Measurements from ENCODE around the gene P4HA2. TPM values are rescaled to one million over a fixed set of nuclear protein-coding genes. Genes with fewer than 3 reads are reported as not detected.

Gene P4HA2
- 10 to 100 TPM; 37.7 to 85.2 (median 57.5) TPM for total RNA-seq

DNA sequence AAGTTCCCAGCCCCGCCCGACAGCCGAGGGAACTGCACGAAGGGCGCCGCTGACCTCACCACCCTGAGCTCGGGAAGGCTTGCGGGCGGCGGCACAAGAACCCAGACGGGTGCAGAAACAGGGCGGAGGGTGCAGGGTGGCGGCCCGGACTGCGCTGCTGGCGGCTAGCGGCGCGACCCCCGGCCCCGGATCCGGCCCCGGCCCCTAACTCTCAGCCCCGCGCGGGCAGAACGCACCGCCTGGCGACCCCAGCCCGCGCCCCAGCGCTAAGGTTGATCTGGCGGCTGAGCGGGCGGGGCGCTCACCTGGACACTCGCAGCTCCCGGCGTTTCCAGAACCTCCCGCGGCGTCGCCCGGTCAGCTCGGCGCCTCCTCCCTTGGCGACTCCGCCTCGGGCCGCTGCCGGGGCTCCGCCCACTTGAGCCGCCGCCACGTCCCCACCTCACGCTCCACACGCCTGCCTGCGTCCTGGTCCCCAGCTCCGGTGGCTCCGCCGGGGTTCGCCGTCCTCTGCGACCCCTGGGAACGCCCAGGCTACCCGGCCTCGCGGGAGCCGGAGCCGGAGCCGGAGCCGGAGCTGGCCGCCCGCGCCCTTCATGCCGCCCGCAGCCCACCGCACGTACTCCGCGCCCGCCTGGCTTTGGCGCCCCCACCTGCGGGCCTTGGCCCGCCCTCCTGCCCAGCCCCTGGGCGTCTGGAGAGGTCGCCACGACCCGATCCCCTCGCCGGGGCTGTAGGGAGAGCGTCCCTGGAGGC, at the start of gene P4HA2:
P4HA2 (minus strand) TSS at position 369 of the 756 bp plus-strand sequence. CDS start 9,227 bp downstream, outside the sequence.
- Histone ChIP-seq H3K4me1 (peaks cover 19 to 60% (median 38%) of the 10 kb centered on the region in 4 donors), H3K36me3 (no peaks in the 10 kb centered on the region), H3K4me3 (peak within 1 kb of the TSS; percentile 15 to 75 (median 73)), H3K9me3 (no peaks in the 10 kb centered on the region), H3K27ac (peak within 1 kb of the TSS; percentile 82 to 93 (median 84)), H3K27me3 (no peaks in the 10 kb centered on the region)
- WGBS, 2 donors = 1% methylated on average over 23 of the region's 92 CpGs; no CpG with 5 or more reads in 1 of the 2 donors
- TF ChIP-seq POLR2A (IDR thresholded peaks at IDR 0.05) (peak in 2 of 4 donors; percentile 59 to 83), POLR2AphosphoS5 (IDR thresholded peaks at IDR 0.05) (peak in 1 of 2 donors; percentile 31), EP300 (IDR thresholded peaks at IDR 0.05) (no peak)
- TF ChIP-seq, protein P1, sequence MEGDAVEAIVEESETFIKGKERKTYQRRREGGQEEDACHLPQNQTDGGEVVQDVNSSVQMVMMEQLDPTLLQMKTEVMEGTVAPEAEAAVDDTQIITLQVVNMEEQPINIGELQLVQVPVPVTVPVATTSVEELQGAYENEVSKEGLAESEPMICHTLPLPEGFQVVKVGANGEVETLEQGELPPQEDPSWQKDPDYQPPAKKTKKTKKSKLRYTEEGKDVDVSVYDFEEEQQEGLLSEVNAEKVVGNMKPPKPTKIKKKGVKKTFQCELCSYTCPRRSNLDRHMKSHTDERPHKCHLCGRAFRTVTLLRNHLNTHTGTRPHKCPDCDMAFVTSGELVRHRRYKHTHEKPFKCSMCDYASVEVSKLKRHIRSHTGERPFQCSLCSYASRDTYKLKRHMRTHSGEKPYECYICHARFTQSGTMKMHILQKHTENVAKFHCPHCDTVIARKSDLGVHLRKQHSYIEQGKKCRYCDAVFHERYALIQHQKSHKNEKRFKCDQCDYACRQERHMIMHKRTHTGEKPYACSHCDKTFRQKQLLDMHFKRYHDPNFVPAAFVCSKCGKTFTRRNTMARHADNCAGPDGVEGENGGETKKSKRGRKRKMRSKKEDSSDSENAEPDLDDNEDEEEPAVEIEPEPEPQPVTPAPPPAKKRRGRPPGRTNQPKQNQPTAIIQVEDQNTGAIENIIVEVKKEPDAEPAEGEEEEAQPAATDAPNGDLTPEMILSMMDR (IDR thresholded peaks at IDR 0.05) = peak; percentile 23 to 67 (median 36)
- ATAC-seq (ENCODE audit: low FRiP score in 2 of 2) (peak; percentile 82 to 90), DNase-seq (peak; percentile 89 to 96)

DNA sequence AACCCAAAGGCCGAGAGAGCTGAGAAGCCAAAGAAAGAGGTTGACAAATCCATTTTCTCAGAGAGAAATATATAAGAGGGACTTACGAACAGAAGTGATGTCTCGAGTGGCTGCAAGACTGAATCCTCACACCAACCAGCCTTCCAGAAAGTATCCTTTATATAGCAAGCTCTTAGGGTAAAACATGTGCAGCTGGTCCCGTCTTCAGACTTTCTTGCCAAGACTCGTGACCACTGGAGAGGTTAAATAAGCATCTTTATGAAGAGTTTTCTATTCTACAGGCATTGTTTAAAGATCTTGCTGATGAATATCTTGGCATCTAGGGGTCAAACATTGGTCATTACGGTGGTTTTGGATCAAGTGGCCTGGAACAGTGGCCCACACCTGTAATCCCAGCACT, 49.6 kb upstream of the P4HA2 start:
- Histone ChIP-seq H3K9me3 (no peaks in the 10 kb centered on the region), H3K27ac (no peak overlapping the region), H3K27me3 (no peaks in the 10 kb centered on the region), H3K4me1 (peaks cover 0 to 7% (median 6%) of the 10 kb centered on the region in 4 donors), H3K4me3 (no peak overlapping the region), H3K36me3 (no peaks in the 10 kb centered on the region)
- ATAC-seq (ENCODE audit: low FRiP score in 2 of 2) = no peak
- 80 to 87% methylated on average over 6 of the region's 6 CpGs for WGBS, 2 donors
- no peak for DNase-seq
- TF ChIP-seq POLR2AphosphoS5 (IDR thresholded peaks at IDR 0.05) = no peak
- TF ChIP-seq POLR2A (IDR thresholded peaks at IDR 0.05) = no peak
- TF ChIP-seq, protein P1 (IDR thresholded peaks at IDR 0.05) = no peak
- no peak for TF ChIP-seq EP300 (IDR thresholded peaks at IDR 0.05)

DNA sequence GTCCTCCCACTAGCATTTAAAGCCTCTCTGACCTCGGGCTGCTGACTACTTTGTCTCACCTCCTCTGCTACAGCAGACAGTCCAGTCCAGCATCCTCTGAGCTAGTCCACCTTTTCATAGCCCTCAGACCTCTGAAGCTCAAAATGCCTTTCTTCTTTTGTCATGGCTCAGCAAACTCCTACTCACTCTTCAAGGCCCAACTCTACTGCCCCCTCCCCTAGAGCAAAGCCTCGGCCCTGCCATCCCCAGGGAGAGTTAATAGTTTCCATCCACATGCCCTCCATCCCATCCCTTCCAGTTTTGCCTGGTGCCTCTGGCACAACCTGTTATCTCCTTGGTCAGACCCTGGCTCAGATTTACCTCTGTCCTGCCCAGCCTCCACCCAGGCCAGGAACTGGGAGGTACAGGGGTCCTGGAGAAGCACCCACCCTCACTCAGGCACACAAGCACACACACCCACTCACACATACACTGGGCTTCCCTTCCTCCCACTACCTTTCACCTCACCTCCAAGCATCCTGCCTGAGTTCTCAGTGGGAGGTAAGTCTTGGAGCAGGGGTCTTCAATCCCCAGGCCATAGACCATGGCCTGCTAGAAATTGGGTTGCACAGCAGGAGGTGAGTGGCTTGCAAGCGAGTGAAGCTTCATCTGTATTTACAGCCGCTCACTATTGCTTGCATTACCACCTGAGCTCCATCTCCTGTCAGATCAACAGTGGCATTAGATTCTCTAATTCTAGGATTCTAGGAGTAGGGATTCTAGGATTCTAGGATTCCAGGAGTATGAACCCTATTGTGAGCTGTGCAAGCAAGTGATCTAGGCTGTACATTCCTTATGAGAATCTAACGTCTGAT, 47.9 kb upstream of the P4HA2 start:
- Histone ChIP-seq H3K9me3 (no peaks in the 10 kb centered on the region), H3K27ac (no peak overlapping the region), H3K27me3 (no peaks in the 10 kb centered on the region), H3K4me1 (peaks cover 0 to 7% (median 6%) of the 10 kb centered on the region in 4 donors), H3K4me3 (no peak overlapping the region), H3K36me3 (no peaks in the 10 kb centered on the region)
- TF ChIP-seq POLR2AphosphoS5 (IDR thresholded peaks at IDR 0.05) (no peak), EP300 (IDR thresholded peaks at IDR 0.05) (no peak), POLR2A (IDR thresholded peaks at IDR 0.05) (no peak)
- TF ChIP-seq, protein P1 (IDR thresholded peaks at IDR 0.05) = no peak
- WGBS, 2 donors = 93% methylated on average over 5 of the region's 5 CpGs
- no peak for ATAC-seq (ENCODE audit: low FRiP score in 2 of 2)
- no peak for DNase-seq

DNA sequence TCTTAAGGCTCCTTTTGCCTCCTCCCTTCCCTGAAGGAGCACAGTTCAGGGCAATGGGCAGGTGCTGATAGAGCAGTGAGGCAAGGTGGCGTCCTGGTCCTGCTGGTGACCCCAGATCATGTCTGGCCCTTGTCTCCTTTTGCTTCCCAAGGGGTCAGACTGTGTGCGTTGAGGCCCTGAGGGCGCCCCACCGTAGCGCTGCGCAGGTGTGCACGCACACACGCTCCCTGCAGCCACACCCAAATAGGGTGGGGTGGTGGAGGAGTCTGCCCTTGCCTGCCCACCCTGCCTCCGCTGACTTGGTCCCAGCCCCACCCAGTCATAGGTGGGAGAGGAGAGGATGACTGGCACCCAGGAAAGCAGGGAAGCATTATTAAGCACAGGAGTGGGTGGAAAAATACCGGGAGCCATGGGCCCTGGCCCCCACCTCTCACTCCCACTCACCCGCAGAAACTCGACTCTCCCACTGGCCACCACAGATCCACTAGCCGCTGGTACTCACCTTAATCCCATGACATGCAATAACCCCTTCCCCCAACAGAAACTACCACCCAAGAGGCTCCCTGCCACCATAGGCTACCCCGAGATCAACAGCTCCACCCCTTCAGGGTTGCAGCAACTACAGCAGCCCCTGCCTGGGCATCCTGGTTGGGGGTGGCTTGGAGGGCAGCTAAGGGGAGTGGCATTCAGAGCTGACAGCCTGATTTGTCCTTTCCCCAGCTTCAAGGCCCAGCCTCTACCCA, 46.6 kb upstream of the P4HA2 start:
- H3K27ac ChIP-seq = no peak overlapping the region
- H3K36me3 ChIP-seq = no peaks in the 10 kb centered on the region
- DNase-seq (peak; percentile 8 to 63), ATAC-seq (ENCODE audit: low FRiP score in 2 of 2) (no peak)
- WGBS, 2 donors = 82 to 88% methylated on average over 10 to 14 of the region's 14 CpGs
- H3K27me3 ChIP-seq = no peaks in the 10 kb centered on the region
- no peak for TF ChIP-seq POLR2A (IDR thresholded peaks at IDR 0.05)
- no peak for TF ChIP-seq EP300 (IDR thresholded peaks at IDR 0.05)
- TF ChIP-seq, protein P1 (IDR thresholded peaks at IDR 0.05) = no peak
- no peak for TF ChIP-seq POLR2AphosphoS5 (IDR thresholded peaks at IDR 0.05)
- H3K4me1 ChIP-seq = peaks cover 0 to 7% (median 6%) of the 10 kb centered on the region in 4 donors
- no peaks in the 10 kb centered on the region for H3K9me3 ChIP-seq
- H3K4me3 ChIP-seq = no peak overlapping the region

Measured in upper lobe of left lung (tissue), 6 donors.